H9 (cell line): ENCODE measurements around the gene VSTM4. TPM values are rescaled to one million over a fixed set of nuclear protein-coding genes. Genes with fewer than 3 reads are reported as not detected.
A peak's percentile ranks its signal among the peaks of the same experiment; 100 is the strongest.

Experiments used
- DNase-seq: peaks from one replicate; pipeline ENCODE4 v3.0.0-alpha.2; 2017
- H2AFZ ChIP-seq: one replicate; pipeline ENCODE4 v1.6.1; 2013; ENCODE audit warnings: mild to moderate bottlenecking, low read length, control low read depth, moderate library complexity
- H2AK5ac ChIP-seq: 2 replicates; pipeline ENCODE4 v1.6.1; 2013; ENCODE audit warnings: low read length, control low read depth, mixed read lengths; ENCODE audit not compliant: insufficient read length
- H2BK120ac ChIP-seq: one replicate; pipeline ENCODE4 v1.6.1; 2013; ENCODE audit warnings: low read depth, mild to moderate bottlenecking, low read length, control low read depth, inconsistent platforms; ENCODE audit not compliant: poor library complexity, severe bottlenecking
- H2BK12ac ChIP-seq: 2 replicates; pipeline ENCODE4 v1.6.1; 2013; ENCODE audit warnings: low read length, control low read depth, mixed read lengths, low read depth; ENCODE audit not compliant: insufficient read length
- H2BK15ac ChIP-seq: 2 replicates; pipeline ENCODE4 v1.6.1; 2013; ENCODE audit warnings: low read depth, low read length, control low read depth
- H2BK20ac ChIP-seq: one replicate; pipeline ENCODE4 v1.6.1; 2013; ENCODE audit warnings: low read depth, mild to moderate bottlenecking, low read length, control low read depth, inconsistent platforms; ENCODE audit not compliant: poor library complexity, severe bottlenecking
- H2BK5ac ChIP-seq: 2 replicates; pipeline ENCODE4 v1.6.1; 2013; ENCODE audit warnings: low read length, control low read depth, mixed read lengths; ENCODE audit not compliant: insufficient read length
- H3K14ac ChIP-seq: 2 replicates; pipeline ENCODE4 v1.6.1; 2013; ENCODE audit warnings: low read length, control low read depth; ENCODE audit not compliant: insufficient read depth
- H3K18ac ChIP-seq: 2 replicates; pipeline ENCODE4 v1.6.1; 2013; ENCODE audit warnings: low read depth, mild to moderate bottlenecking, mixed read lengths, low read length, control low read depth; ENCODE audit not compliant: insufficient read length
- H3K23ac ChIP-seq: 2 replicates; pipeline ENCODE4 v1.6.1; 2013; ENCODE audit warnings: low read length, control low read depth, mixed read lengths, low read depth; ENCODE audit not compliant: insufficient read length
- H3K23me2 ChIP-seq: 2 replicates; pipeline ENCODE4 v1.6.1; 2013; ENCODE audit warnings: low read depth, mild to moderate bottlenecking, mixed read lengths, low read length, control low read depth; ENCODE audit not compliant: insufficient read length, poor library complexity, severe bottlenecking
- H3K27ac ChIP-seq: 2 replicates; pipeline ENCODE4 v1.5.1; 2013; ENCODE audit warnings: low read length, control low read depth, mixed read lengths, low read depth; ENCODE audit not compliant: insufficient read length
- H3K27me3 ChIP-seq: 2 replicates; pipeline ENCODE4 v1.6.1; 2013; ENCODE audit warnings: low read length, control low read depth, inconsistent platforms; ENCODE audit not compliant: insufficient read depth
- H3K4ac ChIP-seq: 2 replicates; pipeline ENCODE4 v1.6.1; 2013; ENCODE audit warnings: low read depth, mild to moderate bottlenecking, control low read depth, inconsistent platforms, low read length, moderate library complexity
- H3K4me1 ChIP-seq: 2 replicates; pipeline ENCODE4 v1.6.1; 2013; ENCODE audit warnings: low read length, control low read depth, inconsistent platforms; ENCODE audit not compliant: insufficient read depth
- H3K4me2 ChIP-seq: 2 replicates; pipeline ENCODE4 v1.6.1; 2013; ENCODE audit warnings: low read length, control low read depth, mixed read lengths; ENCODE audit not compliant: insufficient read length, insufficient read depth
- H3K56ac ChIP-seq: 2 replicates; pipeline ENCODE4 v1.6.1; 2013; ENCODE audit warnings: low read depth, mild to moderate bottlenecking, mixed read lengths, low read length, control low read depth; ENCODE audit not compliant: insufficient read length
- H3K79me1 ChIP-seq: 2 replicates; pipeline ENCODE4 v1.6.1; 2013; ENCODE audit warnings: low read depth, mild to moderate bottlenecking, moderate library complexity, low read length, control low read depth, inconsistent platforms; ENCODE audit not compliant: insufficient read depth, poor library complexity, severe bottlenecking
- H3K79me2 ChIP-seq: 2 replicates; pipeline ENCODE4 v1.6.1; 2013; ENCODE audit warnings: low read length, control low read depth, inconsistent platforms; ENCODE audit not compliant: insufficient read depth
- H3K9ac ChIP-seq: 2 replicates; pipeline ENCODE4 v1.6.1; 2013; ENCODE audit warnings: low read length, control low read depth, mixed read lengths; ENCODE audit not compliant: insufficient read length; ENCODE audit errors: extremely low read depth
- H3K9me3 ChIP-seq: one replicate; pipeline ENCODE4 v1.6.1; 2013; ENCODE audit warnings: low read depth, low read length, inconsistent platforms; ENCODE audit not compliant: control insufficient read depth
- H3T11ph ChIP-seq: one replicate; pipeline ENCODE4 v1.6.1; 2013; ENCODE audit warnings: mild to moderate bottlenecking, low read length, control low read depth, inconsistent platforms
- H4K20me1 ChIP-seq: one replicate; pipeline ENCODE4 v1.6.1; 2013; ENCODE audit not compliant: control insufficient read depth, insufficient read length, insufficient read depth
- H4K5ac ChIP-seq: 2 replicates; pipeline ENCODE4 v1.6.1; 2013; ENCODE audit warnings: low read depth, mild to moderate bottlenecking, mixed read lengths, low read length, control low read depth; ENCODE audit not compliant: insufficient read length
- H4K8ac ChIP-seq: replicated peaks from 2 replicates; pipeline ENCODE4 v1.6.1; 2013; ENCODE audit warnings: low read length, control low read depth, mixed read lengths, low read depth; ENCODE audit not compliant: insufficient read length
- H4K91ac ChIP-seq: 2 replicates; pipeline ENCODE4 v1.6.1; 2013; ENCODE audit warnings: low read depth, mild to moderate bottlenecking, moderate library complexity, mixed read lengths, low read length, control low read depth; ENCODE audit not compliant: insufficient read length
- H3K27ac Mint-ChIP-seq, 3 experiments: 2 replicates in 2 of 3; 3 replicates in 1 of 3; pipeline ENCODE4 v1.8.0; 2020 to 2021; ENCODE audit warnings: mixed read lengths in 3 of 3, mild to moderate bottlenecking in 1 of 3, moderate library complexity in 1 of 3
- H3K27me3 Mint-ChIP-seq: 2 replicates; pipeline ENCODE4 v1.8.0; 2021; ENCODE audit warnings: low read depth, mild to moderate bottlenecking, moderate library complexity, mixed read lengths
- H3K36me3 Mint-ChIP-seq, 3 experiments: 2 replicates in 2 of 3; 3 replicates in 1 of 3; pipeline ENCODE4 v1.8.0; 2020 to 2021; ENCODE audit warnings: low read depth in 3 of 3, mixed read lengths in 3 of 3; ENCODE audit not compliant: insufficient read depth in 1 of 3
- H3K4me1 Mint-ChIP-seq, 2 experiments: 2 replicates each; pipeline ENCODE4 v1.8.0; 2020; ENCODE audit warnings: mixed read lengths in 2 of 2
- H3K4me3 Mint-ChIP-seq, 2 experiments: 2 replicates in 1 of 2; 3 replicates in 1 of 2; pipeline ENCODE4 v1.8.0; 2020 to 2021; ENCODE audit warnings: mild to moderate bottlenecking in 2 of 2, mixed read lengths in 2 of 2, moderate library complexity in 1 of 2
- H3K9me3 Mint-ChIP-seq, 2 experiments: 2 replicates in 1 of 2; 3 replicates in 1 of 2; pipeline ENCODE4 v1.8.0; 2020; ENCODE audit warnings: mild to moderate bottlenecking in 2 of 2, mixed read lengths in 2 of 2, moderate library complexity in 1 of 2
- WGBS: extraction: QIAGEN DNeasy Blood & Tissue Kit; methylation state at CpG from one replicate; pipeline ENCODE4 v1.1.7; 2013; ENCODE audit warnings: missing lambda C conversion rate, low lambda C conversion rate, mixed read lengths; ENCODE audit not compliant: insufficient read length; ENCODE audit errors: extremely low coverage; 5-methylcytosine and 5-hydroxymethylcytosine counted together
- total RNA-seq: library from RNA; stranded (reverse); gene quantifications from 2 replicates; pipeline ENCODE4 v1.2.1, GENCODE V29; 2021
- TF ChIP-seq, protein P1 (sequence below): fragments of 200-600 bp; sonication (generic); conservative IDR thresholded peaks from 3 replicates; pipeline ENCODE4 v1.8.0; 2021; ENCODE audit warnings: antibody characterized with exemption, mild to moderate bottlenecking

Gene VSTM4
- total RNA-seq, 1 experiment from 2014 or later, result 0.44 TPM

- Histone ChIP-seq H3K14ac (no peak overlapping the region; the same call in 1 of the 2 replicates), H2BK5ac (no peak overlapping the region), H2BK12ac (no peak overlapping the region), H3K23ac (no peak overlapping the region), H2AK5ac (no peak overlapping the region), H3K27me3 (no peaks in the 10 kb centered on the region; the same call in 1 of the 2 replicates), H3K23me2 (peaks cover 5% of the 10 kb centered on the region), H4K91ac (no peak overlapping the region), H2BK20ac (no peak overlapping the region), H2BK15ac (no peak overlapping the region), H3K79me2 (no peaks in the 10 kb centered on the region), H3K4me2 (no peak overlapping the region), H3K4ac (no peak overlapping the region), H2AFZ (no peak overlapping the region), H3K4me1 (no peaks in the 10 kb centered on the region), H4K20me1 (no peaks in the 10 kb centered on the region), H4K8ac (no peak overlapping the region), H2BK120ac (no peak overlapping the region), H3K18ac (no peak overlapping the region), H3K9me3 (no peaks in the 10 kb centered on the region), H3K9ac (no peak overlapping the region), H3T11ph (no peak overlapping the region), H4K5ac (no peak overlapping the region), H3K27ac (no peak overlapping the region), H3K56ac (no peak overlapping the region), H3K79me1 (no peaks in the 10 kb centered on the region)
- Mint-ChIP-seq H3K36me3 (no peaks in the 10 kb centered on the region), H3K27ac (no peak overlapping the region), H3K27me3 (peaks cover 34% of the 10 kb centered on the region), H3K4me1 (peaks cover 9 to 10% of the 10 kb centered on the region in 2 experiments; a peak in 3 of 4 replicates), H3K4me3 (no peak overlapping the region), H3K9me3 (no peaks in the 10 kb centered on the region)
- no CpG with 5 or more reads among the region's 3 CpGs for WGBS
- TF ChIP-seq, protein P1, sequence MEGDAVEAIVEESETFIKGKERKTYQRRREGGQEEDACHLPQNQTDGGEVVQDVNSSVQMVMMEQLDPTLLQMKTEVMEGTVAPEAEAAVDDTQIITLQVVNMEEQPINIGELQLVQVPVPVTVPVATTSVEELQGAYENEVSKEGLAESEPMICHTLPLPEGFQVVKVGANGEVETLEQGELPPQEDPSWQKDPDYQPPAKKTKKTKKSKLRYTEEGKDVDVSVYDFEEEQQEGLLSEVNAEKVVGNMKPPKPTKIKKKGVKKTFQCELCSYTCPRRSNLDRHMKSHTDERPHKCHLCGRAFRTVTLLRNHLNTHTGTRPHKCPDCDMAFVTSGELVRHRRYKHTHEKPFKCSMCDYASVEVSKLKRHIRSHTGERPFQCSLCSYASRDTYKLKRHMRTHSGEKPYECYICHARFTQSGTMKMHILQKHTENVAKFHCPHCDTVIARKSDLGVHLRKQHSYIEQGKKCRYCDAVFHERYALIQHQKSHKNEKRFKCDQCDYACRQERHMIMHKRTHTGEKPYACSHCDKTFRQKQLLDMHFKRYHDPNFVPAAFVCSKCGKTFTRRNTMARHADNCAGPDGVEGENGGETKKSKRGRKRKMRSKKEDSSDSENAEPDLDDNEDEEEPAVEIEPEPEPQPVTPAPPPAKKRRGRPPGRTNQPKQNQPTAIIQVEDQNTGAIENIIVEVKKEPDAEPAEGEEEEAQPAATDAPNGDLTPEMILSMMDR, result no peak
- peak; percentile 15 for DNase-seq
Measured at GRCh38 chr10:49113741-49114141, 1.6 kb downstream of the VSTM4 start.
